GM12878 (cell line): ENCODE data around the gene MELTF. TPM values are rescaled to one million over a fixed set of nuclear protein-coding genes. Genes with fewer than 3 reads are reported as not detected.

Source experiments
- ATAC-seq: fragments of 200-7000 bp; cut with Tn5 transposase; 3 replicates; pipeline ENCODE4 v1.9.1; 2020; ENCODE audit warnings: mild to moderate bottlenecking, moderate library complexity
- BruUV-seq: library from RNA; stranded (reverse); fragments of 400-500 nt; replicated peaks from 2 replicates; lab custom pipeline; 2021; lab: Mats Ljungman, UMichigan
- CTCF ChIA-PET: fragments of 300-600 bp; sonication (Branson Sonifier 250); formaldehyde crosslinking; extraction: SDS; loops from one replicate; lab custom pipeline; 2021; ENCODE audit warnings: inconsistent platforms; lab: Yijun Ruan, JAX
- POLR2A ChIA-PET: fragments of 350-600 bp; formaldehyde crosslinking; extraction: SDS; loops from one replicate; lab custom pipeline; 2021; ENCODE audit warnings: inconsistent platforms; lab: Charles Lee
- RAD21 ChIA-PET: fragments of 300-600 bp; sonication (Branson Sonifier 250); formaldehyde crosslinking; loops from one replicate; lab custom pipeline; 2023; ENCODE audit warnings: antibody characterized with exemption; ENCODE audit not compliant: unreplicated experiment; lab: Charles Lee
- SMC1A ChIA-PET: fragments of 300-600 bp; sonication (Branson Sonifier 250); formaldehyde crosslinking; loops from one replicate; lab custom pipeline; 2023; ENCODE audit not compliant: unreplicated experiment, uncharacterized antibody; lab: Charles Lee
- DNase-seq: peaks from one replicate; pipeline ENCODE4 v3.0.0-alpha.2; 2011; ENCODE audit warnings: low read depth, low spot score
- FAIRE-seq: peaks from 3 replicates; lab custom pipeline; 2011; peaks lifted over from hg19 to GRCh38; lab: Jason Lieb, UNC
- H2AFZ ChIP-seq: 2 replicates; pipeline ENCODE4 v1.6.0; 2011; ENCODE audit warnings: low read depth, low read length, control low read depth; ENCODE audit not compliant: control insufficient read depth
- H3K27ac ChIP-seq: 2 replicates; pipeline ENCODE4 v1.5.1; 2011; ENCODE audit warnings: control low read depth; ENCODE audit not compliant: control insufficient read depth, insufficient read depth
- H3K27me3 ChIP-seq, 2 experiments: replicated peaks in 1 of 2; 2 replicates each; pipeline versions ENCODE4 v1.6.0 to v1.6.1; 2011; ENCODE audit warnings: low read length in 1 of 2; ENCODE audit not compliant: control insufficient read depth in 2 of 2, insufficient read depth in 2 of 2
- H3K36me3 ChIP-seq, 2 experiments: 2 replicates each; pipeline ENCODE4 v1.5.1; 2011; ENCODE audit warnings: low read length in 1 of 2; ENCODE audit not compliant: control insufficient read depth in 2 of 2, insufficient read depth in 2 of 2
- H3K4me1 ChIP-seq: 2 replicates; pipeline ENCODE4 v1.6.1; 2011; ENCODE audit warnings: mild to moderate bottlenecking, low read length, moderate library complexity, mixed read lengths; ENCODE audit not compliant: control insufficient read depth, insufficient read depth
- H3K4me2 ChIP-seq: 2 replicates; pipeline ENCODE4 v1.6.0; 2011; ENCODE audit warnings: control low read depth; ENCODE audit not compliant: control insufficient read depth, insufficient read depth
- H3K4me3 ChIP-seq: fragments of 200-600 bp; sonication (generic); 2 replicates; pipeline ENCODE4 v1.5.1; 2016
- H3K79me2 ChIP-seq: 2 replicates; pipeline ENCODE4 v1.6.0; 2011; ENCODE audit warnings: low read length; ENCODE audit not compliant: control insufficient read depth, insufficient read depth
- H3K9ac ChIP-seq: 2 replicates; pipeline ENCODE4 v1.8.0; 2011; ENCODE audit warnings: low read length, control low read depth, mixed read lengths; ENCODE audit not compliant: control insufficient read depth, insufficient read depth
- H3K9me3 ChIP-seq: replicated peaks from 3 replicates; pipeline ENCODE4 v1.5.1; 2011; ENCODE audit warnings: mild to moderate bottlenecking, low read length; ENCODE audit not compliant: control insufficient read depth, insufficient read depth
- H4K20me1 ChIP-seq: 2 replicates; pipeline ENCODE4 v1.6.0; 2011; ENCODE audit not compliant: control insufficient read depth, insufficient read depth
- CBX5 ChIP-seq: sonication (generic); IDR thresholded peaks from 2 replicates; pipeline ENCODE4 v1.6.1; 2016; ENCODE audit warnings: low read depth, moderate library complexity, mild to moderate bottlenecking, inconsistent platforms
- E2F4 ChIP-seq: IDR thresholded peaks from 2 replicates; pipeline ENCODE4 v1.6.1; 2012; ENCODE audit warnings: low read depth, low read length, improper control_type of control experiment
- FOS ChIP-seq: IDR thresholded peaks from 3 replicates; pipeline ENCODE4 v1.6.1; 2011; ENCODE audit warnings: borderline replicate concordance; ENCODE audit not compliant: insufficient read length; ENCODE audit errors: extremely low read depth
- GABPA ChIP-seq: IDR thresholded peaks from 2 replicates; pipeline ENCODE4 v1.6.1; 2014; ENCODE audit warnings: antibody characterized with exemption, low read depth, mild to moderate bottlenecking, inconsistent platforms
- HDGF ChIP-seq: fragments of 450-650 bp; IDR thresholded peaks from 2 replicates; pipeline ENCODE4 v1.6.1; 2016; ENCODE audit warnings: antibody characterized with exemption
- IRF5 ChIP-seq: fragments of 450-650 bp; IDR thresholded peaks from 2 replicates; pipeline ENCODE4 v1.6.1; 2017; ENCODE audit warnings: borderline replicate concordance
- LARP7 ChIP-seq: fragments of 450-650 bp; IDR thresholded peaks from 2 replicates; pipeline ENCODE4 v1.6.1; 2017; ENCODE audit warnings: mild to moderate bottlenecking
- MEF2A ChIP-seq: IDR thresholded peaks from 2 replicates; pipeline ENCODE4 v1.6.1; 2011; ENCODE audit warnings: low read depth, mild to moderate bottlenecking, low read length, moderate library complexity; ENCODE audit not compliant: insufficient read depth
- NR2F1 ChIP-seq: fragments of 450-650 bp; conservative IDR thresholded peaks from 2 replicates; pipeline ENCODE4 v1.6.1; 2017; ENCODE audit warnings: mild to moderate bottlenecking
- PAX5 ChIP-seq: IDR thresholded peaks from 2 replicates; pipeline ENCODE4 v1.6.1; 2011; ENCODE audit warnings: low read depth, low read length, borderline replicate concordance
- PBX3 ChIP-seq: IDR thresholded peaks from 2 replicates; pipeline ENCODE4 v1.6.1; 2011; ENCODE audit warnings: mild to moderate bottlenecking, low read depth, low read length, moderate library complexity; ENCODE audit not compliant: insufficient replicate concordance
- RB1 ChIP-seq: fragments of 450-650 bp; formaldehyde crosslinking; IDR thresholded peaks from 2 replicates; pipeline ENCODE4 v1.6.1; 2017; ENCODE audit warnings: mild to moderate bottlenecking, borderline replicate concordance
- RBBP5 ChIP-seq: fragments of 200-600 bp; sonication (generic); conservative IDR thresholded peaks from 2 replicates; pipeline ENCODE4 v1.6.1; 2016
- RUNX3 ChIP-seq: IDR thresholded peaks from 2 replicates; pipeline ENCODE4 v1.6.1; 2012; ENCODE audit warnings: low read length, inconsistent platforms
- SMC3 ChIP-seq: IDR thresholded peaks from 2 replicates; pipeline ENCODE4 v1.6.1; 2011; ENCODE audit warnings: low read length, improper control_type of control experiment, borderline replicate concordance
- SRF ChIP-seq, 2 experiments: IDR thresholded peaks; 2 replicates each; pipeline ENCODE4 v1.6.1; 2011; ENCODE audit warnings: low read depth in 2 of 2, low read length in 2 of 2, mild to moderate bottlenecking in 1 of 2, moderate library complexity in 1 of 2
- ZBTB33 ChIP-seq: fragments of 450-650 bp; IDR thresholded peaks from 2 replicates; pipeline ENCODE4 v1.6.1; 2017; ENCODE audit warnings: mild to moderate bottlenecking
- ZNF217 ChIP-seq: fragments of 450-650 bp; IDR thresholded peaks from 2 replicates; pipeline ENCODE4 v1.6.1; 2017; ENCODE audit warnings: antibody characterized with exemption, mild to moderate bottlenecking
- WGBS: methylation state at CpG from one replicate; pipeline ENCODE4 v1.1.6; 2016; ENCODE audit warnings: low lambda C conversion rate; ENCODE audit not compliant: insufficient replicate concordance, insufficient coverage; ENCODE audit errors: missing lambda C conversion rate; 5-methylcytosine and 5-hydroxymethylcytosine counted together
- in situ Hi-C: fragments of 300-500 bp; cut with MboI; formaldehyde crosslinking; loops from 9 replicates; pipeline ENCODE4 v1.14.3; 2018; ENCODE audit warnings: mixed read lengths
- intact Hi-C: fragments of 100-400 bp; cut with micrococcal nuclease; formaldehyde crosslinking; loops from one replicate; pipeline ENCODE4 v1.14.2; 2022; ENCODE audit not compliant: unreplicated experiment
- polyA plus RNA-seq, 11 experiments: library from polyadenylated mRNA; depleted of rRNA in 4 of 11; unstranded in 6 of 11; stranded (reverse) in 5 of 11; fragments of >200 nt; fragmentation: Nextera tagmentation in 4 of 11; fragmentation: Illumina TruSeq in 1 of 11; extraction: Ambion mirVana in 4 of 11; extraction: Trizol in 1 of 11; gene quantifications; 1 replicate in 1 of 11; 2 replicates in 10 of 11; pipeline versions ENCODE4 v1.2.1 to v1.2.3, GENCODE V29; 2011 to 2016; ENCODE audit warnings: inconsistent platforms in 2 of 11, missing spikeins in 2 of 11, low read depth in 1 of 11
- total RNA-seq, 4 experiments: library from RNA; depleted of rRNA in 3 of 4; stranded (reverse); fragments of >200 nt in 3 of 4; fragmentation: Illumina TruSeq in 1 of 4; extraction: Trizol in 1 of 4; gene quantifications; 2 replicates each; pipeline versions ENCODE4 v1.2.1 to v1.2.3, GENCODE V29; 2013 to 2021

Gene MELTF
- total and polyA plus RNA-seq, 10 of the 15 experiments (the other 5 are each of a cell fraction or from before 2014, with no cell fraction given) = 0.55 to 49.1 (median 11.1) TPM

- intact Hi-C loops (loop anchor here (1.0 kb wide), 1 partner anchor 26 kb away; the partner anchor contains the start of gene MELTF), in situ Hi-C loops (no loop called here)
- H3K9me3 ChIP-seq = no peaks in the 10 kb centered on the region; the same call in 2 of the 3 replicates
- FAIRE-seq = no peak
- ChIA-PET POLR2A (interaction anchor here (0.7 to 3.8 kb wide), 4 partner anchors 18 to 27 kb away, joined by 3 to 24 read pairs (median 10); no protein-coding TSS in a partner anchor), SMC1A (interaction anchor here (1.2 to 4.6 kb wide), 6 partner anchors 12 to 219 kb away, joined by 4 to 33 read pairs (median 5); partner anchors contain the start of gene MELTF), CTCF (interaction anchor here (0.9 to 6.2 kb wide), 9 partner anchors 19 to 450 kb away, joined by 3 to 45 read pairs (median 9); partner anchors contain the start of gene MELTF), RAD21 (interaction anchor here (0.6 to 4.3 kb wide), 11 partner anchors 17 to 254 kb away, joined by 3 to 48 read pairs (median 3); partner anchors contain the start of gene MELTF)
- H3K4me3 ChIP-seq = peak overlapping the region; percentile 84
- no peaks in the 10 kb centered on the region for H3K27me3 ChIP-seq
- H4K20me1 ChIP-seq = no peaks in the 10 kb centered on the region
- BruUV-seq = no TSS peak
- H3K9ac ChIP-seq = peak overlapping the region; percentile 79
- no peaks in the 10 kb centered on the region for H3K79me2 ChIP-seq
- WGBS = 80% methylated on average over 24 of the region's 61 CpGs
- peak; percentile 7 for ATAC-seq
- H3K4me1 ChIP-seq = peaks cover 9% of the 10 kb centered on the region
- peak overlapping the region; percentile 88 for H3K4me2 ChIP-seq
- H3K27ac ChIP-seq = peak overlapping the region; percentile 70
- H3K36me3 ChIP-seq = no peaks in the 10 kb centered on the region
- H2AFZ ChIP-seq = peak overlapping the region; percentile 60
- DNase-seq = no peak
- TF ChIP-seq HDGF (peak; percentile 32; the same call in 1 of the 2 replicates), GABPA (no peak), RBBP5 (no peak), PAX5 (no peak), NR2F1 (no peak), E2F4 (no peak), RB1 (no peak), PBX3 (no peak), SMC3 (no peak), SRF (IDR thresholded peaks at IDR 0.05; ENCODE audit: low read depth in 2 of 2, low read length in 2 of 2) (no peak), MEF2A (no peak), IRF5 (no peak), FOS (no peak), RUNX3 (no peak), ZBTB33 (no peak), LARP7 (no peak), CBX5 (no peak), ZNF217 (no peak)
These were observed 25.9 kb downstream of the MELTF start for GRCh38 chr3:197003461-197004385.
